GM12878 (cell line): ENCODE results near the gene VSTM4. TPM values are rescaled to one million over a fixed set of nuclear protein-coding genes. Genes with fewer than 3 reads are reported as not detected.

Experiments
- ATAC-seq: fragments of 200-7000 bp; cut with Tn5 transposase; 3 replicates; pipeline ENCODE4 v1.9.1; 2020; ENCODE audit warnings: mild to moderate bottlenecking, moderate library complexity
- BruUV-seq: library from RNA; stranded (reverse); fragments of 400-500 nt; replicated peaks from 2 replicates; lab custom pipeline; 2021; lab: Mats Ljungman, UMichigan
- CTCF ChIA-PET: fragments of 300-600 bp; sonication (Branson Sonifier 250); formaldehyde crosslinking; extraction: SDS; loops from one replicate; lab custom pipeline; 2021; ENCODE audit warnings: inconsistent platforms; lab: Yijun Ruan, JAX
- POLR2A ChIA-PET: fragments of 350-600 bp; formaldehyde crosslinking; extraction: SDS; loops from one replicate; lab custom pipeline; 2021; ENCODE audit warnings: inconsistent platforms; lab: Charles Lee
- RAD21 ChIA-PET: fragments of 300-600 bp; sonication (Branson Sonifier 250); formaldehyde crosslinking; loops from one replicate; lab custom pipeline; 2023; ENCODE audit warnings: antibody characterized with exemption; ENCODE audit not compliant: unreplicated experiment; lab: Charles Lee
- SMC1A ChIA-PET: fragments of 300-600 bp; sonication (Branson Sonifier 250); formaldehyde crosslinking; loops from one replicate; lab custom pipeline; 2023; ENCODE audit not compliant: unreplicated experiment, uncharacterized antibody; lab: Charles Lee
- DNase-seq: peaks from one replicate; pipeline ENCODE4 v3.0.0-alpha.2; 2011; ENCODE audit warnings: low read depth, low spot score
- FAIRE-seq: peaks from 3 replicates; lab custom pipeline; 2011; peaks lifted over from hg19 to GRCh38; lab: Jason Lieb, UNC
- H2AFZ ChIP-seq: 2 replicates; pipeline ENCODE4 v1.6.0; 2011; ENCODE audit warnings: low read depth, low read length, control low read depth; ENCODE audit not compliant: control insufficient read depth
- H3K27ac ChIP-seq: 2 replicates; pipeline ENCODE4 v1.5.1; 2011; ENCODE audit warnings: control low read depth; ENCODE audit not compliant: control insufficient read depth, insufficient read depth
- H3K27me3 ChIP-seq, 2 experiments: replicated peaks in 1 of 2; 2 replicates each; pipeline versions ENCODE4 v1.6.0 to v1.6.1; 2011; ENCODE audit warnings: low read length in 1 of 2; ENCODE audit not compliant: control insufficient read depth in 2 of 2, insufficient read depth in 2 of 2
- H3K36me3 ChIP-seq, 2 experiments: 2 replicates each; pipeline ENCODE4 v1.5.1; 2011; ENCODE audit warnings: low read length in 1 of 2; ENCODE audit not compliant: control insufficient read depth in 2 of 2, insufficient read depth in 2 of 2
- H3K4me1 ChIP-seq: 2 replicates; pipeline ENCODE4 v1.6.1; 2011; ENCODE audit warnings: mild to moderate bottlenecking, low read length, moderate library complexity, mixed read lengths; ENCODE audit not compliant: control insufficient read depth, insufficient read depth
- H3K4me2 ChIP-seq: 2 replicates; pipeline ENCODE4 v1.6.0; 2011; ENCODE audit warnings: control low read depth; ENCODE audit not compliant: control insufficient read depth, insufficient read depth
- H3K4me3 ChIP-seq: fragments of 200-600 bp; sonication (generic); 2 replicates; pipeline ENCODE4 v1.5.1; 2016
- H3K79me2 ChIP-seq: 2 replicates; pipeline ENCODE4 v1.6.0; 2011; ENCODE audit warnings: low read length; ENCODE audit not compliant: control insufficient read depth, insufficient read depth
- H3K9ac ChIP-seq: 2 replicates; pipeline ENCODE4 v1.8.0; 2011; ENCODE audit warnings: low read length, control low read depth, mixed read lengths; ENCODE audit not compliant: control insufficient read depth, insufficient read depth
- H3K9me3 ChIP-seq: replicated peaks from 3 replicates; pipeline ENCODE4 v1.5.1; 2011; ENCODE audit warnings: mild to moderate bottlenecking, low read length; ENCODE audit not compliant: control insufficient read depth, insufficient read depth
- H4K20me1 ChIP-seq: 2 replicates; pipeline ENCODE4 v1.6.0; 2011; ENCODE audit not compliant: control insufficient read depth, insufficient read depth
- BHLHE40 ChIP-seq, 2 experiments: fragments of 450-650 bp in 1 of 2; IDR thresholded peaks; 2 replicates each; pipeline ENCODE4 v1.6.1; 2011 to 2017; ENCODE audit warnings: low read depth in 2 of 2, borderline replicate concordance in 1 of 2, improper control_type of control experiment in 1 of 2, low read length in 1 of 2, mild to moderate bottlenecking in 1 of 2
- CREM ChIP-seq: IDR thresholded peaks from 2 replicates; pipeline ENCODE4 v1.6.1; 2014; ENCODE audit warnings: antibody characterized with exemption, low read depth
- EP300 ChIP-seq, 2 experiments: fragments of 150-350 bp in 1 of 2; IDR thresholded peaks; 2 replicates each; pipeline ENCODE4 v1.6.1; 2011 to 2012; ENCODE audit warnings: low read depth in 2 of 2, low read length in 2 of 2, borderline replicate concordance in 1 of 2, improper control_type of control experiment in 1 of 2, inconsistent platforms in 1 of 2; ENCODE audit not compliant: control insufficient read depth in 1 of 2
- FOS ChIP-seq: IDR thresholded peaks from 3 replicates; pipeline ENCODE4 v1.6.1; 2011; ENCODE audit warnings: borderline replicate concordance; ENCODE audit not compliant: insufficient read length; ENCODE audit errors: extremely low read depth
- HCFC1 ChIP-seq: fragments of 150-350 bp; IDR thresholded peaks from 2 replicates; pipeline ENCODE4 v1.6.1; 2014; ENCODE audit warnings: low read length
- IRF4 ChIP-seq: IDR thresholded peaks from 2 replicates; pipeline ENCODE4 v1.6.1; 2011; ENCODE audit warnings: low read depth, low read length
- RAD21 ChIP-seq: IDR thresholded peaks from 2 replicates; pipeline ENCODE4 v1.6.1; 2011; ENCODE audit warnings: mild to moderate bottlenecking, low read depth, low read length, moderate library complexity; ENCODE audit not compliant: insufficient read depth
- SMAD1 ChIP-seq: fragments of 450-650 bp; IDR thresholded peaks from 2 replicates; pipeline ENCODE4 v1.6.1; 2018; ENCODE audit warnings: mild to moderate bottlenecking, low read depth; ENCODE audit not compliant: partially characterized antibody
- SMARCA5 ChIP-seq: fragments of 450-650 bp; IDR thresholded peaks from 2 replicates; pipeline ENCODE4 v1.6.1; 2017; ENCODE audit warnings: mild to moderate bottlenecking
- SUZ12 ChIP-seq: fragments of 200-600 bp; sonication (generic); IDR thresholded peaks from one replicate; pipeline ENCODE4 v1.6.1; 2018; ENCODE audit warnings: antibody characterized with exemption, mild to moderate bottlenecking; ENCODE audit not compliant: unreplicated experiment
- YBX1 ChIP-seq: fragments of 450-650 bp; IDR thresholded peaks from 2 replicates; pipeline ENCODE4 v1.6.1; 2016; ENCODE audit warnings: antibody characterized with exemption
- ZNF207 ChIP-seq: fragments of 450-650 bp; IDR thresholded peaks from 2 replicates; pipeline ENCODE4 v1.6.1; 2014; ENCODE audit warnings: antibody characterized with exemption, mild to moderate bottlenecking, borderline replicate concordance
- WGBS: methylation state at CpG from one replicate; pipeline ENCODE4 v1.1.6; 2016; ENCODE audit warnings: low lambda C conversion rate; ENCODE audit not compliant: insufficient replicate concordance, insufficient coverage; ENCODE audit errors: missing lambda C conversion rate; 5-methylcytosine and 5-hydroxymethylcytosine counted together
- in situ Hi-C: fragments of 300-500 bp; cut with MboI; formaldehyde crosslinking; loops from 9 replicates; pipeline ENCODE4 v1.14.3; 2018; ENCODE audit warnings: mixed read lengths
- intact Hi-C: fragments of 100-400 bp; cut with micrococcal nuclease; formaldehyde crosslinking; loops from one replicate; pipeline ENCODE4 v1.14.2; 2022; ENCODE audit not compliant: unreplicated experiment
- polyA plus RNA-seq, 11 experiments: library from polyadenylated mRNA; depleted of rRNA in 4 of 11; unstranded in 6 of 11; stranded (reverse) in 5 of 11; fragments of >200 nt; fragmentation: Nextera tagmentation in 4 of 11; fragmentation: Illumina TruSeq in 1 of 11; extraction: Ambion mirVana in 4 of 11; extraction: Trizol in 1 of 11; gene quantifications; 1 replicate in 1 of 11; 2 replicates in 10 of 11; pipeline versions ENCODE4 v1.2.1 to v1.2.3, GENCODE V29; 2011 to 2016; ENCODE audit warnings: inconsistent platforms in 2 of 11, missing spikeins in 2 of 11, low read depth in 1 of 11
- total RNA-seq, 4 experiments: library from RNA; depleted of rRNA in 3 of 4; stranded (reverse); fragments of >200 nt in 3 of 4; fragmentation: Illumina TruSeq in 1 of 4; extraction: Trizol in 1 of 4; gene quantifications; 2 replicates each; pipeline versions ENCODE4 v1.2.1 to v1.2.3, GENCODE V29; 2013 to 2021
- TF ChIP-seq, protein P1 (sequence below): IDR thresholded peaks from 2 replicates; pipeline ENCODE4 v1.6.1; 2012; ENCODE audit warnings: mild to moderate bottlenecking, low read depth, low read length
- TF ChIP-seq, protein P2 (sequence below): IDR thresholded peaks from 2 replicates; pipeline ENCODE4 v1.6.1; 2011; ENCODE audit warnings: low read depth, mild to moderate bottlenecking, low read length, moderate library complexity, borderline replicate concordance; ENCODE audit errors: extremely low read depth
- TF ChIP-seq, protein P3 (sequence below): fragments of 450-650 bp; formaldehyde crosslinking; IDR thresholded peaks from 2 replicates; pipeline ENCODE4 v1.4.0; 2020; ENCODE audit warnings: mild to moderate bottlenecking, moderate library complexity

The VSTM4 gene
- total and polyA plus RNA-seq, 10 of the 15 experiments (the other 5 are each of a cell fraction or from before 2014, with no cell fraction given) = 0.01 to 0.14 (median 0.02) TPM; not detected in 7

DNA sequence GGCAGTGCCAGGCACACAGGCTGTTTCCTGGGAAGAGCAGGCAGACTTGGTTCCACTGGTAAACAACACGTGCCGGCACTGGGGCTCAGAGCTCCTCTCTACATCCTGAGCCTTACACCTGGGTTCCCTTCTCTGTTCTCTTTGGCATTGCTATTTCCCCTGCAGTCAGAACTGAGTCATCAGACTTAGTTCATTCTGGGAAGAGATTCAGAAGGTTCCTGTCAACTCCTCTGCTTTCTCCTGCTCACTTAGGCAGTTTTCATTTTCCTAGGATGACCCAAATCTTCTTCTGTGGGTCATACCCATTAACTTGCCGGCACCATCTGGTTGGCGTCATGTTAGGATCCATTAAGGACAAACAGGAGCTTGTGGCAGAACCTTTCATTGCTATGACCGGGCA, 142.3 kb downstream of the VSTM4 start (continued):
- TF ChIP-seq, protein P1, sequence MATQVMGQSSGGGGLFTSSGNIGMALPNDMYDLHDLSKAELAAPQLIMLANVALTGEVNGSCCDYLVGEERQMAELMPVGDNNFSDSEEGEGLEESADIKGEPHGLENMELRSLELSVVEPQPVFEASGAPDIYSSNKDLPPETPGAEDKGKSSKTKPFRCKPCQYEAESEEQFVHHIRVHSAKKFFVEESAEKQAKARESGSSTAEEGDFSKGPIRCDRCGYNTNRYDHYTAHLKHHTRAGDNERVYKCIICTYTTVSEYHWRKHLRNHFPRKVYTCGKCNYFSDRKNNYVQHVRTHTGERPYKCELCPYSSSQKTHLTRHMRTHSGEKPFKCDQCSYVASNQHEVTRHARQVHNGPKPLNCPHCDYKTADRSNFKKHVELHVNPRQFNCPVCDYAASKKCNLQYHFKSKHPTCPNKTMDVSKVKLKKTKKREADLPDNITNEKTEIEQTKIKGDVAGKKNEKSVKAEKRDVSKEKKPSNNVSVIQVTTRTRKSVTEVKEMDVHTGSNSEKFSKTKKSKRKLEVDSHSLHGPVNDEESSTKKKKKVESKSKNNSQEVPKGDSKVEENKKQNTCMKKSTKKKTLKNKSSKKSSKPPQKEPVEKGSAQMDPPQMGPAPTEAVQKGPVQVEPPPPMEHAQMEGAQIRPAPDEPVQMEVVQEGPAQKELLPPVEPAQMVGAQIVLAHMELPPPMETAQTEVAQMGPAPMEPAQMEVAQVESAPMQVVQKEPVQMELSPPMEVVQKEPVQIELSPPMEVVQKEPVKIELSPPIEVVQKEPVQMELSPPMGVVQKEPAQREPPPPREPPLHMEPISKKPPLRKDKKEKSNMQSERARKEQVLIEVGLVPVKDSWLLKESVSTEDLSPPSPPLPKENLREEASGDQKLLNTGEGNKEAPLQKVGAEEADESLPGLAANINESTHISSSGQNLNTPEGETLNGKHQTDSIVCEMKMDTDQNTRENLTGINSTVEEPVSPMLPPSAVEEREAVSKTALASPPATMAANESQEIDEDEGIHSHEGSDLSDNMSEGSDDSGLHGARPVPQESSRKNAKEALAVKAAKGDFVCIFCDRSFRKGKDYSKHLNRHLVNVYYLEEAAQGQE = no peak
- TF ChIP-seq SMARCA5 (no peak), BHLHE40 (IDR thresholded peaks at IDR 0.05; ENCODE audit: borderline replicate concordance in 1 of 2, low read depth in 2 of 2, low read length in 1 of 2) (no peak), HCFC1 (no peak), IRF4 (no peak), SUZ12 (no peak)

DNA sequence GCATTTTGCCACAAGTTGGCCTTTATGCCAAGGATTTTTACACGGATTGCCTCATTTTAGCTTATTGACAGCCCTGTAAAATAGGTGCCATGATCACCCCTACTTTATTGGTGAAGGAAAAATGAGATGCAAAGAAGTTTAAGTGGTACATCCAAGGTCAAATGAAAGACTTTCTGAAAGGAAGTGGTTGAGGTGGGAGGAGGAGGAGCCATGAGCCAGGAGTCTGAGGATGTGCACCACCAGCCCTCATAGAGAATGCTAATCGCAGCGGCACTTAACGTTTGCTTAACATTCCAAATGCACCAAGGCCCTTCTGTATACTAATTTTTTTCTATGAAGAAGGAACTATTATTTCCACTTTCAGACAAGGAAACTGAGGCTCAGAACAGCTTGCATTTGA, 144.7 kb downstream of the VSTM4 start:
- ChIA-PET RAD21 (no interaction called here), SMC1A (no interaction called here)
- no peak for TF ChIP-seq YBX1
- no peak for TF ChIP-seq ZNF207
- TF ChIP-seq, protein P2, sequence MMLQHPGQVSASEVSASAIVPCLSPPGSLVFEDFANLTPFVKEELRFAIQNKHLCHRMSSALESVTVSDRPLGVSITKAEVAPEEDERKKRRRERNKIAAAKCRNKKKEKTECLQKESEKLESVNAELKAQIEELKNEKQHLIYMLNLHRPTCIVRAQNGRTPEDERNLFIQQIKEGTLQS = no peak
- TF ChIP-seq, protein P3, sequence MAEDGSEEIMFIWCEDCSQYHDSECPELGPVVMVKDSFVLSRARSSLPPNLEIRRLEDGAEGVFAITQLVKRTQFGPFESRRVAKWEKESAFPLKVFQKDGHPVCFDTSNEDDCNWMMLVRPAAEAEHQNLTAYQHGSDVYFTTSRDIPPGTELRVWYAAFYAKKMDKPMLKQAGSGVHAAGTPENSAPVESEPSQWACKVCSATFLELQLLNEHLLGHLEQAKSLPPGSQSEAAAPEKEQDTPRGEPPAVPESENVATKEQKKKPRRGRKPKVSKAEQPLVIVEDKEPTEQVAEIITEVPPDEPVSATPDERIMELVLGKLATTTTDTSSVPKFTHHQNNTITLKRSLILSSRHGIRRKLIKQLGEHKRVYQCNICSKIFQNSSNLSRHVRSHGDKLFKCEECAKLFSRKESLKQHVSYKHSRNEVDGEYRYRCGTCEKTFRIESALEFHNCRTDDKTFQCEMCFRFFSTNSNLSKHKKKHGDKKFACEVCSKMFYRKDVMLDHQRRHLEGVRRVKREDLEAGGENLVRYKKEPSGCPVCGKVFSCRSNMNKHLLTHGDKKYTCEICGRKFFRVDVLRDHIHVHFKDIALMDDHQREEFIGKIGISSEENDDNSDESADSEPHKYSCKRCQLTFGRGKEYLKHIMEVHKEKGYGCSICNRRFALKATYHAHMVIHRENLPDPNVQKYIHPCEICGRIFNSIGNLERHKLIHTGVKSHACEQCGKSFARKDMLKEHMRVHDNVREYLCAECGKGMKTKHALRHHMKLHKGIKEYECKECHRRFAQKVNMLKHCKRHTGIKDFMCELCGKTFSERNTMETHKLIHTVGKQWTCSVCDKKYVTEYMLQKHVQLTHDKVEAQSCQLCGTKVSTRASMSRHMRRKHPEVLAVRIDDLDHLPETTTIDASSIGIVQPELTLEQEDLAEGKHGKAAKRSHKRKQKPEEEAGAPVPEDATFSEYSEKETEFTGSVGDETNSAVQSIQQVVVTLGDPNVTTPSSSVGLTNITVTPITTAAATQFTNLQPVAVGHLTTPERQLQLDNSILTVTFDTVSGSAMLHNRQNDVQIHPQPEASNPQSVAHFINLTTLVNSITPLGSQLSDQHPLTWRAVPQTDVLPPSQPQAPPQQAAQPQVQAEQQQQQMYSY (CRISPR knock-in tag) = no peak
- no peak for TF ChIP-seq FOS
- TF ChIP-seq SMAD1 = no peak
- TF ChIP-seq CREM = no peak
- TF ChIP-seq RAD21 = no peak
- no peak for TF ChIP-seq EP300 (IDR thresholded peaks at IDR 0.05; ENCODE audit: borderline replicate concordance in 1 of 2, control insufficient read depth in 1 of 2, low read depth in 2 of 2, low read length in 2 of 2)

More for the DNA sequence above, 144.7 kb downstream of the VSTM4 start:
- Histone ChIP-seq H3K4me1 (no peaks in the 10 kb centered on the region), H3K79me2 (no peaks in the 10 kb centered on the region), H3K27me3 (no peaks in the 10 kb centered on the region), H3K36me3 (peaks cover 20 to 33% of the 10 kb centered on the region in 2 experiments), H3K27ac (no peak overlapping the region), H3K4me3 (no peak overlapping the region), H3K9me3 (no peaks in the 10 kb centered on the region), H4K20me1 (no peaks in the 10 kb centered on the region), H3K4me2 (no peak overlapping the region), H2AFZ (no peak overlapping the region), H3K9ac (no peak overlapping the region)
- no peak for DNase-seq
- intact Hi-C loops (no loop called here), in situ Hi-C loops (no loop called here)
- POLR2A ChIA-PET = no interaction called here
- WGBS = 100% methylated on average over 4 of the region's 4 CpGs
- FAIRE-seq = no peak
- ATAC-seq = no peak
- BruUV-seq = no TSS peak
- CTCF ChIA-PET = interaction anchor here (1.2 kb wide), 1 partner anchor 312 kb away, joined by 3 read pairs; no protein-coding TSS in a partner anchor
